ENCODE data around the gene MYO10.

- TF ChIP-seq CTCF (conservative IDR thresholded peaks at IDR 0.05; ENCODE audit: low read length) (no peak), EZH2phosphoT487 (IDR thresholded peaks at IDR 0.05; ENCODE audit: borderline replicate concordance, low read depth, low read length) (no peak)
These were observed 251.0 kb downstream of the MYO10 start for GRCh38 chr5:16685069-16685468.

Measured in OCI-LY7 (cell line).